Measurements from ENCODE around the gene DMPK.

The DMPK gene

GRCh38 chr19:45824531-45825262, 42.4 kb upstream of the DMPK start:
- Histone ChIP-seq H3K36me3 (replicated peaks in 1 of 2; ENCODE audit: control insufficient read depth in 2 of 2, insufficient read depth in 2 of 2, low read length in 2 of 2) (peaks cover 71 to 96% of the 10 kb centered on the region in 2 donors), H3K4me3 (ENCODE audit: low read length in 2 of 2) (no peak overlapping the region), H2BK12ac (ENCODE audit: low read length) (no peak overlapping the region), H4K8ac (ENCODE audit: low read depth, low read length) (no peak overlapping the region), H3K9ac (ENCODE audit: low read depth, low read length, poor library complexity) (no peak overlapping the region), H3K27ac (replicated peaks; ENCODE audit: low read length) (no peak overlapping the region), H3K79me1 (ENCODE audit: low read depth, low read length) (peaks cover 2% of the 10 kb centered on the region), H3K14ac (ENCODE audit: low read length) (no peak overlapping the region), H3K23ac (ENCODE audit: low read depth, low read length, poor library complexity) (peak overlapping the region; percentile 57), H2BK5ac (ENCODE audit: low read length) (no peak overlapping the region), H3K9me3 (replicated peaks in 1 of 2; ENCODE audit: control insufficient read depth in 2 of 2, insufficient read depth in 1 of 2, low read depth in 1 of 2, low read length in 2 of 2) (peaks cover 0 to 3% of the 10 kb centered on the region in 2 donors), H2BK15ac (ENCODE audit: low read length) (no peak overlapping the region), H3K4me2 (ENCODE audit: insufficient read depth, low read length, poor library complexity, severe bottlenecking) (no peak overlapping the region), H3K27me3 (ENCODE audit: control insufficient read depth in 3 of 3, insufficient read depth in 3 of 3, low read depth in 1 of 3, low read length in 3 of 3) (no peaks in the 10 kb centered on the region), H3K4me1 (ENCODE audit: control insufficient read depth in 2 of 2, insufficient read depth in 1 of 2, low read depth in 1 of 2, low read length in 2 of 2) (no peaks in the 10 kb centered on the region), H4K91ac (ENCODE audit: low read depth, low read length, poor library complexity) (no peak overlapping the region), H2BK120ac (ENCODE audit: low read depth, low read length) (no peak overlapping the region), H3K4ac (ENCODE audit: low read length) (no peak overlapping the region), H3K18ac (ENCODE audit: low read length) (no peak overlapping the region), H2AK5ac (ENCODE audit: low read depth, low read length) (no peak overlapping the region), H2AFZ (ENCODE audit: low read length) (no peak overlapping the region)
- DNase-seq (ENCODE audit: low spot score), result no peak
- no CpG with 5 or more reads among the region's 26 CpGs for WGBS, 2 donors (ENCODE audit: extremely low coverage in 2 of 2, insufficient read length in 2 of 2, insufficient replicate concordance in 1 of 2)

DNA sequence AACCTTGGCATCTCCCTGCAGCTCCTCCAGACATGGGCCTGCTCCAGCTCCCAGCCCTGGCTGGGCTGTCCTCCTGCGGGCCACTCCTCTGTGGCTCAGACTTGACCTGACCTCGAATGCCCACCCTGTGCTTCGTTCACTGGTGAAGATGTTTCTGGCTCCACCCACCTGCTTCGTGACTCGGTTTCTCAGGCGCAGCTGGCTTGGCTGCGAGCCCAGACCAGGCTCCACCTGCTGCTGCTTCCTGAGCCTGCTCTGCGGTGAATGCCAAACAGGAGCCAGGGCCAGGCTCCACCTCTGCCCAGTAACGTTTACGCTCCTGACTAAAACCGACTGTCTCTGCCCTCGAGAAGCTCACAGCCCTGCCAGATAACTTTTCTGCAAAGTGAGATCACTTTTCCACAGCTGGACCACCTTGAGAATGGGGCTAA, 41.8 kb upstream of the DMPK start:
- Histone ChIP-seq H3K27me3 (ENCODE audit: control insufficient read depth in 3 of 3, insufficient read depth in 3 of 3, low read depth in 1 of 3, low read length in 3 of 3) (no peaks in the 10 kb centered on the region), H3K9me3 (replicated peaks in 1 of 2; ENCODE audit: control insufficient read depth in 2 of 2, insufficient read depth in 1 of 2, low read depth in 1 of 2, low read length in 2 of 2) (peaks cover 0 to 3% of the 10 kb centered on the region in 2 donors), H2BK15ac (ENCODE audit: low read length) (no peak overlapping the region), H3K27ac (replicated peaks; ENCODE audit: low read length) (no peak overlapping the region), H2BK12ac (ENCODE audit: low read length) (no peak overlapping the region), H4K8ac (ENCODE audit: low read depth, low read length) (no peak overlapping the region), H3K9ac (ENCODE audit: low read depth, low read length, poor library complexity) (no peak overlapping the region), H2BK5ac (ENCODE audit: low read length) (no peak overlapping the region), H3K36me3 (replicated peaks in 1 of 2; ENCODE audit: control insufficient read depth in 2 of 2, insufficient read depth in 2 of 2, low read length in 2 of 2) (peaks cover 67 to 95% of the 10 kb centered on the region in 2 donors), H2AFZ (ENCODE audit: low read length) (no peak overlapping the region), H3K23ac (ENCODE audit: low read depth, low read length, poor library complexity) (no peak overlapping the region), H3K4me2 (ENCODE audit: insufficient read depth, low read length, poor library complexity, severe bottlenecking) (no peak overlapping the region), H3K14ac (ENCODE audit: low read length) (no peak overlapping the region), H2BK120ac (ENCODE audit: low read depth, low read length) (no peak overlapping the region), H2AK5ac (ENCODE audit: low read depth, low read length) (no peak overlapping the region), H3K4me3 (ENCODE audit: low read length in 2 of 2) (no peak overlapping the region), H3K18ac (ENCODE audit: low read length) (no peak overlapping the region), H3K79me1 (ENCODE audit: low read depth, low read length) (peaks cover 2% of the 10 kb centered on the region), H3K4ac (ENCODE audit: low read length) (no peak overlapping the region), H4K91ac (ENCODE audit: low read depth, low read length, poor library complexity) (no peak overlapping the region), H3K4me1 (ENCODE audit: control insufficient read depth in 2 of 2, insufficient read depth in 1 of 2, low read depth in 1 of 2, low read length in 2 of 2) (no peaks in the 10 kb centered on the region)
- no peak for DNase-seq (ENCODE audit: low spot score)
- no CpG with 5 or more reads among the region's 12 CpGs for WGBS, 2 donors (ENCODE audit: extremely low coverage in 2 of 2, insufficient read length in 2 of 2, insufficient replicate concordance in 1 of 2)

DNA sequence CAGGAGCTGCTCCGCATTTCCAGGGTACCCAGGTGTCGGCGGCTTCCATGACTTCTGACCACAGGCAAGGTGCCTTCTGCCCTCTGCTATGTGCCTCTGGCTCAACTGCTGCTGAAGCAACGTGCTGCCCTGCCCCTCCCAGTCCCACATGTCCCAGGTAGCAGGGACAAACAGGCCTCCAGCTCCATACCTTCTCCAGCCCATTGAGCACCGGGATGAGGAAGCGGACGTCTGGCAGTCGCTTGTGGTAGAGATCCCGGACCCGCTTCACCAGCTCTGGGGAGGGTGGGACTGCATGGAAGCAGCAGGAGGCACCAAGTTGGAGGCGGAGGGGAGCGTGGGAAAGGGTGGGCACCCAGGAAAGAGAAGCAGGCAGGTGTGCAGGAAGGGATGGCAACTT, 40.9 kb upstream of the DMPK start:
- no peak overlapping the region for H3K27ac ChIP-seq (replicated peaks; ENCODE audit: low read length)
- peaks cover 2% of the 10 kb centered on the region for H3K79me1 ChIP-seq (ENCODE audit: low read depth, low read length)
- no peak overlapping the region for H4K8ac ChIP-seq (ENCODE audit: low read depth, low read length)
- no peak overlapping the region for H2BK12ac ChIP-seq (ENCODE audit: low read length)
- H3K18ac ChIP-seq (ENCODE audit: low read length), result no peak overlapping the region
- H3K4me1 ChIP-seq (ENCODE audit: control insufficient read depth in 2 of 2, insufficient read depth in 1 of 2, low read depth in 1 of 2, low read length in 2 of 2), result no peaks in the 10 kb centered on the region
- peaks cover 60 to 86% of the 10 kb centered on the region in 2 donors for H3K36me3 ChIP-seq (replicated peaks in 1 of 2; ENCODE audit: control insufficient read depth in 2 of 2, insufficient read depth in 2 of 2, low read length in 2 of 2)
- no peak overlapping the region for H2AK5ac ChIP-seq (ENCODE audit: low read depth, low read length)
- no CpG with 5 or more reads among the region's 12 CpGs for WGBS, 2 donors (ENCODE audit: extremely low coverage in 2 of 2, insufficient read length in 2 of 2, insufficient replicate concordance in 1 of 2)
- no peak overlapping the region for H3K4ac ChIP-seq (ENCODE audit: low read length)
- peak overlapping the region; percentile 4 for H2BK5ac ChIP-seq (ENCODE audit: low read length)
- no peaks in the 10 kb centered on the region for H3K27me3 ChIP-seq (ENCODE audit: control insufficient read depth in 3 of 3, insufficient read depth in 3 of 3, low read depth in 1 of 3, low read length in 3 of 3)
- H2BK15ac ChIP-seq (ENCODE audit: low read length), result no peak overlapping the region
- H3K4me3 ChIP-seq (ENCODE audit: low read length in 2 of 2), result peak overlapping the region in 1 of 2 donors; percentile 34
- H3K23ac ChIP-seq (ENCODE audit: low read depth, low read length, poor library complexity), result no peak overlapping the region
- H3K4me2 ChIP-seq (ENCODE audit: insufficient read depth, low read length, poor library complexity, severe bottlenecking), result no peak overlapping the region
- H3K14ac ChIP-seq (ENCODE audit: low read length), result no peak overlapping the region
- H2AFZ ChIP-seq (ENCODE audit: low read length), result no peak overlapping the region
- H4K91ac ChIP-seq (ENCODE audit: low read depth, low read length, poor library complexity), result no peak overlapping the region
- H3K9me3 ChIP-seq (replicated peaks in 1 of 2; ENCODE audit: control insufficient read depth in 2 of 2, insufficient read depth in 1 of 2, low read depth in 1 of 2, low read length in 2 of 2), result peaks cover 0 to 2% of the 10 kb centered on the region in 2 donors
- no peak overlapping the region for H2BK120ac ChIP-seq (ENCODE audit: low read depth, low read length)
- no peak for DNase-seq (ENCODE audit: low spot score)
- H3K9ac ChIP-seq (ENCODE audit: low read depth, low read length, poor library complexity), result no peak overlapping the region

DNA sequence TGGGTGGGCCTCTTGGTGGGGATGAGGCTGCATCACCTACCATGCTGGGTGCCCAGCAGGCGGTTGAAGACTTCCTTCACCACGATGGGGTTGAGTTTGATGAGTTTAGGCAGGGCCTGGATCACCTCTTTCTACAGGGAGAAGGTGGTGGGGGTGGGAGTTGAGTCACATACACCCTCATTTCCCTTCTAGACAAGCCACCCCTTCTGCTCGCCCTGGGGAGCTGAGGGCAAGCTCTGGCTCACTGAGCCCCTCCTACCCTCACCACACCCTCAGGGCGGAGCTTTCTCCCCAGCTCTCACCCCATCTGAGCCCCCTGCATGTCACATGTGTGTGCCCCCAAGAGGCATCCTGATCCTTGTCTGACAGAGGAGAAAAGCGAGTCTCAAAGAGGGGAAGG, 40.4 kb upstream of the DMPK start:
- Histone ChIP-seq H3K4me3 (ENCODE audit: low read length in 2 of 2) (no peak overlapping the region), H3K27ac (replicated peaks; ENCODE audit: low read length) (no peak overlapping the region), H3K14ac (ENCODE audit: low read length) (no peak overlapping the region), H3K9me3 (replicated peaks in 1 of 2; ENCODE audit: control insufficient read depth in 2 of 2, insufficient read depth in 1 of 2, low read depth in 1 of 2, low read length in 2 of 2) (peaks cover 0 to 2% of the 10 kb centered on the region in 2 donors), H3K18ac (ENCODE audit: low read length) (no peak overlapping the region), H3K4me2 (ENCODE audit: insufficient read depth, low read length, poor library complexity, severe bottlenecking) (no peak overlapping the region), H3K23ac (ENCODE audit: low read depth, low read length, poor library complexity) (no peak overlapping the region), H4K8ac (ENCODE audit: low read depth, low read length) (no peak overlapping the region), H4K91ac (ENCODE audit: low read depth, low read length, poor library complexity) (no peak overlapping the region), H3K4ac (ENCODE audit: low read length) (no peak overlapping the region), H3K9ac (ENCODE audit: low read depth, low read length, poor library complexity) (peak overlapping the region; percentile 34), H3K36me3 (replicated peaks in 1 of 2; ENCODE audit: control insufficient read depth in 2 of 2, insufficient read depth in 2 of 2, low read length in 2 of 2) (peaks cover 55 to 85% of the 10 kb centered on the region in 2 donors), H3K4me1 (ENCODE audit: control insufficient read depth in 2 of 2, insufficient read depth in 1 of 2, low read depth in 1 of 2, low read length in 2 of 2) (peaks cover 1 to 3% of the 10 kb centered on the region in 2 donors), H2BK12ac (ENCODE audit: low read length) (no peak overlapping the region), H2AK5ac (ENCODE audit: low read depth, low read length) (no peak overlapping the region), H2AFZ (ENCODE audit: low read length) (no peak overlapping the region), H2BK120ac (ENCODE audit: low read depth, low read length) (no peak overlapping the region), H3K27me3 (ENCODE audit: control insufficient read depth in 3 of 3, insufficient read depth in 3 of 3, low read depth in 1 of 3, low read length in 3 of 3) (no peaks in the 10 kb centered on the region), H2BK5ac (ENCODE audit: low read length) (peak overlapping the region; percentile 4), H3K79me1 (ENCODE audit: low read depth, low read length) (peaks cover 2% of the 10 kb centered on the region), H2BK15ac (ENCODE audit: low read length) (no peak overlapping the region)
- no CpG with 5 or more reads among the region's 5 CpGs for WGBS, 2 donors (ENCODE audit: extremely low coverage in 2 of 2, insufficient read length in 2 of 2, insufficient replicate concordance in 1 of 2)
- DNase-seq (ENCODE audit: low spot score), result no peak

All from neuronal stem cell (in vitro differentiated cells).